Embryonic facial prominence (tissue), 1 donor: ENCODE results near the gene ZNF688.
A peak's percentile ranks its signal among the peaks of the same experiment; 100 is the strongest.
"Not testable (repeated sequence)": the region's sequence is repeated elsewhere in the genome, so short reads cannot be mapped to it uniquely, and the experiment has no call there.

Experiments
- DNase-seq: peaks from one replicate; pipeline ENCODE4 v3.0.0-alpha.2; 2016; ENCODE audit errors: extremely low spot score

ZNF688 gene

DNA sequence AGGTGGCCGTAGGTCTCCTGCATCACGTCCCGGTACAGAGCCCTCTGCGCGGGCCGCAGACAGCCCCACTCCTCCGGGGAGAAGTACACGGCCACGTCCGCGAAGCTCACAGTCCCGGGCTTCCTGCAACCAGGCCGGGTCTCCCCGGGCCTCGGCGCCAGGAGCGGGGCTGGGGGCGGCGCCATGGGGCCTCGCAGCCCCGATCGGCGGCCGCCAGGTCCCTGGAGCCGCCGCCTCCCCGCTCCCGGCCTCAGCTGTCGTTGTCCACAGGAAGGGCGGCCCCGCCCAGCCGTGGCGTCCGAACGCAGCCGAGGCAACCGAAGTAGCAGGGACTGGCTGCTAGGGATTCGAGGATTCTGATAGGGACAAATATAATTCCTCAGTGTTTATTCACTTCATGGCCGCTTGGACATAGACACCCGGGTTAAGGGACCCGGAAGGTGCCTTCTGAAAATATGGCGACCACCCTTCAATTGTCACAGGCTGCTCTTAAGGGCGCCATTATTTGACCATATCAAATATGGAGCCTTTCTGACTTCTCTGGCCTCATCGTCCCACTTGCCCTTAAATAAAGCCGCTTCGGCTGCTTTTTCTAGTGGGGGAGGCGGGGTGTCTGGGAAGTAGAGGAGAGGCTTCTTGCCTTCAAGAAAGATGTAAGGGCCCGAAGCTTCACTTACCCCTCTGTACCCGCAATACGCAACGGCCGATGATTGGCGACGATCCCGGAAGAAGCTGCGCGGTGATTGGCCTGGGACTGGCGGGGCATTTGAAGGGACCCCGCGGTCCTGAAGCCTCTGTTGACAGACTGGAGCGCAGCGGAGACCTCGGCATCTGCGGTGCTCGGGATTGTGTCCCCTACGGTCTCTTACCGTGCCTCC lies at the start of gene ZNF688:
Gene ZNF688 (minus strand): TSS at position 270 of the 878 bp plus-strand sequence. CDS start 85 bp downstream, at position 185.
- DNase-seq = peak; percentile 96

DNA sequence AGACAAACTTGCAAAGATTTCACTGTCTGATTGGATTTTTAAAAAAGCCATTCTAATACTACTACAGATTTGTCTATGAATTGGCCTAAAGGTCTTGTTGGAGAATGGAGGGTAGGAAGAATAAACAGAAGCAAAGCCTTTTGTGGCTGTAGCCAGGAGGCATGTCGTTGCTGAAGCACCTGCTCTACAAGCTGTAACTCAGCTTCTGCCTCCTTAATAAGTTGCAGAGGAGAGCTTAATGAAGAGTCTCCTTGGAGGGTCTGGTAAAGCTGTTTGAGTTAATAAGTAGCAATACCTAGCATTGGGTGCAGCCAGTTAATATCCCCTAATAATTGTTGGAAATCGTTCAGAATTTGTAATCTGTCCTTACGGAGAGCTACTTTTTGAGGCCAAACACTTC lies 48.7 kb upstream of the ZNF688 start:
- DNase-seq = no peak

DNA sequence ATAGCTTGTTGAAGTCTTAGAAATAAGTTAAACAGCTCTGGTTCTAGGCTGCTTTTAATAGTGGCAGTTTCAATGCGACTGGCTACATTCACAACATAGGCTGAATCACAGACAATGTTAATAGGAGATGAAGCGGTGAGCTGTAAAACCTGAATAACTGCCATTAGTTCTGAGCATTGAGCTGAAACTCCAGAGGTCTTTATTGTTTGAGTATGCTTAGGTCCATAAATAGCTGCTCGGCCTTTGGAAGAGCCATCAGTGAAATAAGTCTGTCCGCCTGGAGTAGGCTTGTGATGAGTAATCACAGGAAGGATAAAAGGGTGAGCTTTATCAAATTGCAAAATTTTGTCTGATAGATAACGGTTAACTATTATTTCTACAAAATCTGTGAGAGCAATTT lies 48.1 kb upstream of the ZNF688 start:
- DNase-seq = no peak

DNA sequence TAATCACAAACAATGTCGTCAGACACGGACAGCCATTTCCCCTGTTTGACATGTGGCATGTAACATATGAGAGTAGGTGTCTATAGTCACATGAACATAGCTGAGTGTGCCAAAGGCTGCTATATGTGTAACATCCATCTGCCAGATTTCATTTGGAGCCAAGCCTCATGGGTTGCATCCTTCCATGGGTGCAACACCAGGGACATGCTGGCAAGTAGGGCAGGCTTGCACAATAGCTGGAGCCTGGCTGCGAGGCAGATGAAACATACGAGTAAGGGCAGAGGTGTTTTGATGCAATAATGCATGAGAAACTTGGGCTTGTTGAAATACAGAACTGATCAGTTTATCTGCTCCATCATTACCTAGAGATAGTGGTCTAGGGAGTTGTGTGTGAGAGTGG lies 47.7 kb upstream of the ZNF688 start:
- DNase-seq = no peak

DNA sequence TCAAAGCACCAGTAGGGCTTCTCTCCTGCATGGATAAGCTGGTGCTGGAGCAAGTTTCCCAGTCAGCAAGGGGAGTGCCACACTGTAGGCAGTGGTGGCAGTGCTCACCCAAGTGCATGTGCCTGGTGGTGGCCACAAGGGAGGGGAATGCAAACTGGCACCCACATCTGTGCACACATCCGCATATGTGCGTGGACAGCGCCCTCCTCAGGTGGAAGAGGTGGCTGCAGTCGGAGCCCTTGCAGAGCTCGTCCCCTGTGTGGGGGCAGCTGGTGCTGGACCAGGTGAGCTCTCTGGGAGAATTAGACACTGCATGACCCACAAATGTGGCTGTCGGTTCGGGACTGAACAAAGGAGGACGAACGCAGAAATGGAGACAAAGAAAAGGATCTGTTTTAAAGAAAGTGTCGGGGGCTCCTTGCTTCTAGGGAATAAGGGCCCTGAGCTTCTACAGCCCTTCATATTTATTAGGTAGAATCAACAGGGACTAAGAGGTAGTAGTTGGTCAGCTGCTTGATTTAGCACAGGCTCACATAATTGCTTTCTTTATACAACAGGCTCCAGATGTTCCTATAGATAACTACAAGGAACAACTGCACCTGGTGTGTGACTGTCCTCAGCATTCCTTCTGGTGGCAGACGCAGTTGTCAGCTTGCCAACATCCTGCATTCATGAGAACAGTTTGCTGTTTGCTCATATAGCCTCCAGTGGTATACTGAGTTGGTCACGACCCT lies 44.0 kb upstream of the ZNF688 start:
- DNase-seq = no peak

DNA sequence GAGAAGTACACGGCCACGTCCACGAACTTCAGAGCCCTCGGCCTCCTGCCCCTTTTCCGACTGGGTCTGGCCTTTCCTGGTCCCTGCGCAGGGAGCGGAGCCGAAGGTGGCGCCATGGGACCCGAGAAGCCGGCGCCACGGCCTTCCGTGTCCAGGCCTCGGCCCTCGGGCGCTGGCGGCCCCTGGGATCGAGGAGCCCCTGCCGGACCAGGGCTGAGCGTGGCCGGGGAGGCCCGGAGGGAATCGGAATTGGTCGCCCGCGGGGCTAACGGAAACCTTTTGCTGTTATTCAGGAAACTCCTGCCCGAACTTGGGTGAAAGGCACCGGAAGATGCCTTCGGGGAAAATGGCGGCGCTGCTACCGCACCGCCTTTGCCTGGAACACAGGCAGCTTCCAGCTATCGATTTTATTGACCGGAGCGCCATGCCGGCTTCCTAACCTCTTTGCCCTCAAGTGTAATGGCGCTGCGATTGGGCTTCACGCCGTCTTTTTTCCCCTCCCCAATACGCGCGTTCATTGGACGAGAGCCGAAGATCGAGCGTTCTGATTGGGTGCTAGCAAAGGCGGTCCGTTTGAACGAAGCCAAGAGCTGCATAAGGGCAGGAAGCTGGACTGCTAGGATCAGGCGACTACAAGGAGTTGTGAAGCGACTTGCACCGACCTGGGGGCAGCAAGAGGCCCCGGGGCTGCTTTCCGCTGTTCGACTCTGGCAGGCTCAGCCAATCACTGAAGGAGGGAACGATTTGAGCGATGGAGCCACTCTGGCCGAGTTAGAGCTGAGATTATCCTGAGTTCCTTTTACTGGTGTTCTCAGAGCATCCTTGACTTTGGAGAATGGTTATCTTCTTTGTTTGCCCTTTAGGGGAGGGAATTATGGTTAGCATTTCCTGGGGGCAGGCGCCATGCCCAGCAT lies 38.7 kb upstream of the ZNF688 start, which contains the start of gene ZNF689:
Gene ZNF689 (minus strand): TSS at position 464 of the 914 bp plus-strand sequence. CDS start 348 bp downstream, at position 116.
- peak; percentile 95 for DNase-seq

DNA sequence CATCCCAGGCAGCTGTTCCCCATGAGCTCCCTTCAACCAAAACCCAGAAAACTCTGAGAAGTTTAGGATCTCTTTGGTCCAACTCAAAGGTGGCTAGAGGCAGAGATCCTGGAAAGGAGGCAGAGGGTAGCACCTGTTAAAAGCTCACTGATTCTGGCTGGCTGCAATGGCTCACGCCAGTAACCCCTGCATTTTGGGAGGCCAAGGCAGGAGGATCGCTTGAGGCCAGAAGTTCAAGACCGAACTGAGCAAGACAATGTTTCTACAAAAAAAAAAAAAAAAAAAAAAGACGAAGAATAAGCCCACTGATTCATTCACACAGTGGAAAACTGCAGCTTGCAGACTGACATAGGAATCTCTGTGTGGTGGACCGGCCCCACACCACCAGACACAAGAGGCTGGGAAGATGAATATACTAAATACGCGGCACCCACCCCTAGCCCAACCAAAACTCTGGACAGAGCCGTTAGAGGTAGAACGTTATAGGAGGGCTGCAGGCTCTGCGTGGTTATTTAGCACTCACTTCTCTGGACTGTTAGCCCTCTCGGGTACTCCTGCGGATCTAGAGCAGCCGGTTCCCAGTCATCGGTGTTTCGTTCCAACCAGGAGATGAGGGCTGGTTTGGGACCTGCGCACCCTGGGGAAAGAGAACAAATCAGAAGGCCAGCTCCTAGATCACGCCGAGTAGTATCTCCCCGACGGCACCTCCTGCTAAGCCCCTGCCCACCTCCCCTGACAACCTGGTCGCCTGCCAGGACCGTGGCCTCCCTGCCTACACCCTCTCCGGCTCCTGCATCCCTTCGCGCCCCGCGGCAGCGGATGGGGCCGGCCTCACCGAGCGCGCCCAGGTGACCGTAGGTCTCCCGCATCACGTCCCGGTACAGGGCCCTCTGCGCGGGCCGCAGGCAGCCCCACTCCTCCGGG lies 37.8 kb upstream of the ZNF688 start:
- no peak for DNase-seq

DNA sequence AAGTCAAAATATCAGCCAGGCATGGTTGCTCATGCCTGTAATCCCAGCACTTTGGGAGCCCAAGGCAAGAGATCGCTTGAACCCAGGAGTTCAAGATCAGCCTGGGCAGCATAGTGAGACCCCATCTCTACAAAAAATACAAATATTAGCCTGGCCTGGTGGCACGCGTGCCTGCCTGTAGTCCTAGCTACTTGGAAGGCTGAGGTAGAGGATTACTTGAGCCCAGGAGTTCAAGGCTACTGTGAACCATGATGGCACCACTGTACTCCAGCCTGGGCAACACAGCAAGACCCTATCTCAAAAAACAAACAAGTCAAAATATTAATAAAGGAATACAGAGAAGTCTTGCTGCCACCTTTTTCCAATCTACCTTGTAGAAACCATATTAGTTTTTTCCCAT lies 34.5 kb upstream of the ZNF688 start:
- no peak for DNase-seq

DNA sequence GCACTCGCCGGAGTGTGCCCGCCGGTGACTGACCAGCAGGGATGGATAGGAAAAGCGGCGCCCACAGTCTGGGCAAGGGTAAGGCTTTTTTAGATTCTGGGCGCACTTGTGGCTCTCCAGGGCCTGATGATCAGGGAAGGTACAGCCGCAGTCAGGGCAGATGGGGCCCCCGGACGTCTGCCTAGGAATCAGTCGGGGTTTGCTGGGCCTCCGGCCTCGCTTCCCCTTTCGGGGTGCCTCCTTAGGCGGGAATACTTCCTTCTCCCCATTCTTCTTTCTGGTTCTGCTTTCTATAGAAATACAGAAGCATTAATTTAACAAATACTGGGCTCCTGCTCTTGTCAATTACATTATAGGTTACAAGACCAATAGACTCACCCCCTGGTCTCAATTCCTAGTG lies 33.6 kb upstream of the ZNF688 start:
- no peak for DNase-seq

DNA sequence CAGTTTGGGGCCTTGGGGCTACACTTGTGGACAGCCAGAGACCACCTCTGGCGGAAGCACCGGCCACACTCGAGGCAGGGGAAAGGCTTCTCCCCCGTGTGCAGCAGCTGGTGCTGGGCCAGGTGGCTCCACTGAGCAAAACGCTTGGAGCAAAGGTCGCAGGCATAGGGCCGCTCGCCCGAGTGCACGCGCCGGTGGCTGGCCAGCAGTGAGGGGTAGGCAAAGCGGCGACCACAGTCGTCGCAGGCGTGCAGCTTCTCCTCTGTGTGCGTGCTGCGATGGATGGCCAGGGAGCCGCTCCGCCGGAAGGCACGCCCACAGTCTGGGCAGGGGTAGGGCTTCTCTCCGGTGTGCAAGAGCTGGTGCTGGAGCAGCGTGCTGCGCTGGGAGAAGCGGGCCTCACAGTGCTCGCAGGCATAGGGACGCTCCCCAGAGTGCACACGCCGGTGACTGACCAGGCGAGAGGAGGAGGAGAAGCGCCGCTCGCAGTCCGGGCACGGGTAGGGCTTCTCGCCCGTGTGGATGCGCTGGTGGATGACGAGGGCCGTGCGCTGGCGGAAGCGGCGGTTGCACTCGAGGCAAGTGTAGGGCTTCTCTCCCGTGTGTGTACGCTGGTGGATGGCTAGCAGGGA lies 32.9 kb upstream of the ZNF688 start:
- no peak for DNase-seq

DNA sequence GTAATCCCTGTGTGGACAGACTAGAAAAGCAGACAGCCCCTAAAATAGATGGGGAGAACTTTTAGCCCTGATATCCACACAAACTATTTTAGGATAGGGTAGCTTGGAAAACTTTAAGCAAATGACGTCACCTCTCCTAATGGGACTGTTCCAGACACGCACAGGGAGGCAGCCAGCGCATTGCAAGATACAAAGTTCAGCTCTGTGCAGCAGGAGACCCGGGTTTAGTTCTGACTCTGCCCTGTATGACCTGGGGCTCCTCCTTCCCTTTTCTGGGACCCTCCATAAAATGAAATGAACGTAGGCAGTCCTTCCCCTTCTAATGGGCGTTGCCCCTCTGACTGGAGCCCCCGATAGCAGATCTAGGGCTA lies 32.4 kb upstream of the ZNF688 start:
- no peak for DNase-seq

DNA sequence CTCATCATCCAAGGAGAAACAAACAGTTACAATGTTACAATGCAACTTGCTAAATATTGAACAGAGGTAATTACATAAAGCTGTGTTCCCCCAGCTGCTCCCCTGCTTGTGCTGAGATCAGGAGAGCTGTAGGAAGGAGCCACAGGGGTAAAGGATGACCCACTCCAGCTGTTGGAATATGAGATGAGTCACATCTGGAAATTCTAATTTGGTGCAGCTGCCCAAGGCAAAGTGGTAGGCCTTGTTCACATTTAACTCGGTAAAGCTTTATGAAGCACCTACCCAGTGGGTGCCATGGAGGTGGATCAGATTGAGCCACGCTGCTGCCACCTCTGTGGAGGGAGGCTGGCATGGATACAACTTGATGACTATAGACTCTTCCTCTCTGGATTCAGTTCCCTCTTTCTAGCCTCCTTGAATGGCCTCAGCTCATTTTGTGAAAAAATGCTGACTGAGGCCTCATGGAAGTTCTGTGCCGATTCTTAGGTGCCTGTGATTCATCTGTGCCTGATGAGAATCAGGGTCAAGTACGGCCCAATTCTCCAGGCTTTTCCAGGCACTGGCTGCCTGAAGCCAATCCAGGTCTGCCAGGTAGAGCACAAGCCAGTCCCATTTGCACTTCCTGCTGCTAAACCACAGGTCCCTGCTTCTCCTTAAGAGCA lies 31.2 kb upstream of the ZNF688 start:
- DNase-seq = no peak

DNA sequence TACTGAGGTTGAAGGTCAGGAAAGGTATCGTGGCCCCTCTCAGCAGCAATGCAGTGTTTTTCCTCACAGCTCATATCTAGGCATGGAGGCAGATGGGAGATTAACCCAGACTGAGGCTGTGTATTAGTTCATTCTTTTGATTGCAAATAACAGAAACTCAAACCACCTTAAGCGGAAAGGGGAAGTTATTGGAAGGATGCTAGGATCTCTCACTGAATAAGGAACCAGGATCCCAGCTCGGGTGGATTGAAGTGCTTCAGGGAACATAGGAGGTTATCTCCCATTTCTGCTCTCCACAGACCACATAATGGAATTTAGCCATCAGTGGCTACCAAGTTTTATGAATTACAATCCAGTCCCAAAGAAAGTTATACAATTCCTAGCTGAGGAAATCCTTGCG lies 30.5 kb upstream of the ZNF688 start:
- DNase-seq = no peak

DNA sequence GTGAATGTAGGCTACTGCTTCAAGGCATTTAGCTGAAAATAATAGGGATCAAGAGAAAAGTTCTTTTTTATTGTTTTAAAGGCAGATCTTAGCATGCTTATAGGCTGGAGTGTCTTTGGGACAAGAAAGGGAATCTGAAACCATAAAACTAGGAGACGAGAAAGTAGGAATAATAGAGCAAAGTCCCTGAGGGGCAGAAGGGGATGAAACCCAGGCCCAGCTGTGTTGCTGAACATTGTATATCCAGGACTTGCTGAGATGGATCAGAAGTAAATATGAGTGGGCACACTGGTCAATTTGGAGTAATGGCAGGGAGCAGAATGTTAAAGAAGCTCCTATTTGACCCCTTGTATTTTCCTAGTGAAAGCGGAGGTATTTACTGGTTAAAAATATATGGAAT lies 29.4 kb upstream of the ZNF688 start:
- no peak for DNase-seq

DNA sequence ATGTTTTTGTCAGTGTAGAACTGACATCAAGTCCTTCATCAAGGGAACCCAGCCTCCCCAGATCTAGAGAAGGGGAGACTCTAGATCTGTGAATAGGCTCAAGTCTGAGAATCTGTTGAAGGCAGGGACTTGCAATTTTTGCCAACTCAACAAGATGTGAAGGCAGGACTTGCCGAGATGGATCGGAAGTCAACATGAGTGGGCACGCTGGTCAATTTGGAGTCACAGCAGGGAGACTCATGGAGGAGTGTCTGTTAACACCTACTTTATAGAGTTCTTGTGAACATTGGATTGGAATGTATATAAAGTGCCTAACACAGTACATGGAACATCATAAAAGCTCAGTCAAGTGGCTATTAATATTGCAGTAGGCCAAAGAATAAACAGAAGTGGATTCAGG lies 28.7 kb upstream of the ZNF688 start:
- DNase-seq = no peak

DNA sequence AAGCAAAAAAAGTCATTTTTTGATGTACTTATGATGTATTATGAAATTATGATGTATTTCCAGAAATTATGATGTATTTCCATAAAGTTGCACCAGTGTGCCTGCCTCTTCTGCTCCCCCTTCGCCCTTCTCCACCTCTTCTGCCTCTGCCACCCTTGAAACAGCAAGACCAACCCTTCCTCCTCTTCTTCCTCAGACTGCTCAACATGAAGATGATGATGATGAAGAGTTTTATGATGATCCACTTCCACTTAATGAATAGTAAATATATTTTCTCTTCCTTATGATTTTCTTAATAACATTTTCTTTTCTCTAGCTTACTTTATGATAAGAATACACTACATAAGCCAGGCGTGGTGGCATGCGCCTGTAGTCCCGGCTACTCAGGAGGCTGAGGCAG lies 21.4 kb upstream of the ZNF688 start:
- DNase-seq = no peak

DNA sequence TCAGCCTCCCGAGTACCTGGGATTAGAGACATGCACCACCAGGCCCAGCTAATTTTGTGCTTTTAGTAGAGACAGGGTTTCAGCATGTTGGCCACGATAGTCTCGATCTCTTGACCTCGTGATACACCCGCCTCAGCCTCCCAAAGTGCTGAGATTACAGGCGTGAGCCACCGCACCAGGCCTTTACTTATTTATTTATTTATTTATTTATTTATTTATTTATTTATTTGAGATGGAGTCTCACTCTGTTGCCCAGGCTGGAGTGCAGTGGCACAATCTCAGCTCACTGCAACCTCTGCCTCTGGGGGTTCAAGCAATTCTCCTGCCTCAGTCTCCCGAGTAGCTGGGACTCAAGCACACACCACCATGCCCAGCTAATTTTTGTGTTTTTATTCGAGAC lies 19.4 kb upstream of the ZNF688 start:
- DNase-seq = not testable (repeated sequence)

DNA sequence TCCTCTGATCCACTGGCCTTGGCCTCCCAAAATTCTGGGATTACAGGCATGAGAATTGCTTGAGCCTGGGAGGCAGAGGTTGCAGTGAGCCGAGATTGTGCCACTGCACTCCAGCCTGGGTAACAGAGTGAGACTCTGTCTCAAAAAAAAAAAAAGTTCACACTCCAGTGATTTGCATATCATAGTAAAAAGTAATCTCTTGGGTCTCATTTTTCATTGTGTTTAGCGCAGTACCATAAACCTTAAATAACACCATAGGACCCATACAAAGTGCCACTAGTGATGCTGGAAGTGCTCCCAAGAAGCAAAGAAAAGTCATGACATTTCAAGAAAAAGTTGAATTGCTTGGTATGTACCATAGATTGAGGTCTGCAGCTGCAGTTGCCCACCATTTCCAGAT lies 18.1 kb upstream of the ZNF688 start:
- not testable (repeated sequence) for DNase-seq

DNA sequence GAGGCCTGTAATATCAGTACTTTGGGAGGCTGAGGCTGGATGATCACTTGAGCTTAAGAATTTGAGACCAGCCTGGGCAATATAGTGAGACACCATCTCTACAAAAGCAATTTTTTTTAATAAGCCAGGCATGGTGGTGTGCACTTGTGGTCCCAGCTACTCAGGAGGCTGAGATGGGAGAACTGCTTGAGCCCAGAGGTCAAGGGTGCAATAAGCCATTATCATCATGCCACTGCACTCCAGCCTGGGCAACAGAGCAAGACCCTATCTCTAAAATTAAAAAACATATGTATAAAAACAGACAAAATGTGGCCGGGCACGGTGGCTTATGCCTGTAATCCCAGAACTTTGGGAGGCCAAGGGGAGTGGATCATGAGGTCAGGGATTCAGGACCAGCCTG lies 17.1 kb upstream of the ZNF688 start:
- DNase-seq = no peak
